Neural progenitor cell (in vitro differentiated cells): Measurements from ENCODE around the gene HBA1. TPM values are rescaled to one million over a fixed set of nuclear protein-coding genes. Genes with fewer than 3 reads are reported as not detected.

ENCODE experiments used
- DNase-seq: peaks from one replicate; pipeline ENCODE4 v3.0.0-alpha.2; 2016; ENCODE audit warnings: low spot score
- H2AFZ ChIP-seq: fragments of 200-600 bp; sonication (generic); replicated peaks from 2 replicates; pipeline ENCODE4 v1.6.1; 2016; ENCODE audit warnings: antibody characterized with exemption
- H3F3A ChIP-seq: fragments of 200-600 bp; sonication (generic); 2 replicates; pipeline ENCODE4 v1.6.1; 2016; ENCODE audit warnings: antibody characterized with exemption, low read depth
- H3K27ac ChIP-seq: fragments of 200-600 bp; sonication (generic); 2 replicates; pipeline ENCODE4 v1.5.1; 2016; ENCODE audit warnings: mild to moderate bottlenecking
- H3K27me3 ChIP-seq: fragments of 200-600 bp; sonication (generic); 2 replicates; pipeline ENCODE4 v1.6.1; 2016; ENCODE audit warnings: mild to moderate bottlenecking, moderate library complexity
- H3K36me3 ChIP-seq: fragments of 200-600 bp; sonication (generic); 2 replicates; pipeline ENCODE4 v1.5.1; 2016
- H3K4me1 ChIP-seq: fragments of 200-600 bp; sonication (generic); 2 replicates; pipeline ENCODE4 v1.6.1; 2016; ENCODE audit warnings: mixed run types
- H3K4me2 ChIP-seq: fragments of 200-600 bp; sonication (generic); 2 replicates; pipeline ENCODE4 v1.6.1; 2016
- H3K4me3 ChIP-seq: fragments of 200-600 bp; sonication (generic); 2 replicates; pipeline ENCODE4 v1.5.1; 2016
- H3K79me2 ChIP-seq: fragments of 200-600 bp; sonication (generic); 2 replicates; pipeline ENCODE4 v1.6.1; 2016; ENCODE audit warnings: low read depth
- H3K9ac ChIP-seq: fragments of 200-600 bp; sonication (generic); 2 replicates; pipeline ENCODE4 v1.6.1; 2016
- H3K9me3 ChIP-seq: fragments of 200-600 bp; sonication (generic); 2 replicates; pipeline ENCODE4 v1.5.1; 2016; ENCODE audit warnings: low read depth
- H4K20me1 ChIP-seq: fragments of 200-600 bp; sonication (generic); 2 replicates; pipeline ENCODE4 v1.6.1; 2016; ENCODE audit warnings: low read depth
- H3K27ac Mint-ChIP-seq: 3 replicates; pipeline ENCODE4 v1.8.0; 2021; ENCODE audit warnings: mixed read lengths
- H3K27me3 Mint-ChIP-seq: 2 replicates; pipeline ENCODE4 v1.8.0; 2022; ENCODE audit warnings: low read depth, mild to moderate bottlenecking, inconsistent platforms, moderate library complexity, mixed read lengths; ENCODE audit not compliant: insufficient read depth
- H3K36me3 Mint-ChIP-seq: 3 replicates; pipeline ENCODE4 v1.8.0; 2021; ENCODE audit warnings: mixed read lengths
- H3K4me1 Mint-ChIP-seq: 3 replicates; pipeline ENCODE4 v1.8.0; 2021; ENCODE audit warnings: mixed read lengths
- H3K4me3 Mint-ChIP-seq: 3 replicates; pipeline ENCODE4 v1.8.0; 2021; ENCODE audit warnings: mild to moderate bottlenecking, moderate library complexity, mixed read lengths
- H3K9me3 Mint-ChIP-seq: 3 replicates; pipeline ENCODE4 v1.8.0; 2020; ENCODE audit warnings: mixed read lengths
- EZH2 ChIP-seq: fragments of 200-600 bp; sonication (generic); IDR thresholded peaks from 2 replicates; pipeline ENCODE4 v1.6.1; 2017; ENCODE audit warnings: antibody characterized with exemption, mild to moderate bottlenecking, moderate library complexity
- EZH2phosphoT487 ChIP-seq: fragments of 200-600 bp; sonication (generic); IDR thresholded peaks from 2 replicates; pipeline ENCODE4 v1.6.1; 2017; ENCODE audit warnings: antibody characterized with exemption
- total RNA-seq: library from RNA; depleted of rRNA; stranded (reverse); fragments of >200 nt; gene quantifications from 2 replicates; pipeline ENCODE4 v1.2.3, GENCODE V29; 2015; ENCODE audit warnings: low replicate concordance
- TF ChIP-seq, protein P1 (sequence below): fragments of 200-600 bp; sonication (generic); IDR thresholded peaks from 2 replicates; pipeline ENCODE4 v1.5.1; 2017; ENCODE audit warnings: antibody characterized with exemption, mild to moderate bottlenecking

Gene HBA1
- total RNA-seq, 1 donor from 2014 or later = not detected

DNA sequence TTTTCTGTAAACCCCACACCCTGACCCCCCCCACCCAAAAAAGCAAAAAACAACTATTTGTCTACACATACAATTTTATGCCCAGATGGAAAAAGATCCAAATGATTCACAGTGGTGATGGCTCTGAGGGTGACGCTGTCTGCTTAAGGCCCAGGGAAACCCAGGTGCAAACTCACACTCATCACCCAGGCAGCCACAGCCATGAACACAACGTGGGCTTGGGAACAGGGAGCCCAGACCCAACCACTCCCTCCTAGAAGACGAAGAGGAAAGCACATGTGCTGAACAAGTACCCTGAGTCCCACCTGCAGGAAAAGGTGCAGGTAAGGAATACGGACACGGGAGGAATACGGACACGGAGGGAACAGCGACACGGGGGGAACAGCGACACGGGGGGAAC, 9.2 kb downstream of the HBA1 start:
- no peak overlapping the region for H3K27ac Mint-ChIP-seq

DNA sequence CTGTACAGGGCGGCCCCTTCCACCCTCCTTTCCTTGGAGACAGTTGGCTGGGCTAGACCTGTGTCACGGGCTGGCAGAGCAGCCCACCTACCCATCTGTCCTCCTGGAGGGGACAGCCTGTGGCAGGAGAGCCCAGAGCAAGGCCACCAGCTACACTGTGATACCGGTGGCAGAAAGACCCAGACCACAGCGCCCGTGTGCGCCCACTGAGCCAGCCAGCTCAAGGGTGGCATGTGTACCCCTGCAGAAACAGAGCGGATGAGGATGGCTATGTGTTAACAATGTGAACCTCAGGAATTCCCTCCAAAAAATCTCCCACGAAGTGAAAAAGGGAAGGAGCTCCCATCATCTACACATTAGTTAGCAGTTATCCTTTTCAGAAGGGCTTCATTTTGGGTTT, 10.8 kb downstream of the HBA1 start:
- Histone ChIP-seq H3K9ac (no peak overlapping the region), H3K4me2 (no peak overlapping the region), H3F3A (peaks cover 30% of the 10 kb centered on the region), H3K27me3 (no peaks in the 10 kb centered on the region), H4K20me1 (peaks cover 10% of the 10 kb centered on the region), H3K9me3 (no peaks in the 10 kb centered on the region), H3K79me2 (no peaks in the 10 kb centered on the region), H3K4me1 (no peaks in the 10 kb centered on the region), H3K4me3 (no peak overlapping the region), H3K27ac (no peak overlapping the region), H3K36me3 (no peaks in the 10 kb centered on the region), H2AFZ (no peak overlapping the region)
- Mint-ChIP-seq H3K4me1 (no peaks in the 10 kb centered on the region), H3K36me3 (peaks cover 26% of the 10 kb centered on the region), H3K9me3 (no peaks in the 10 kb centered on the region), H3K27me3 (peaks cover 3% of the 10 kb centered on the region), H3K4me3 (no peak overlapping the region), H3K27ac (no peak overlapping the region)
- TF ChIP-seq EZH2 (no peak), EZH2phosphoT487 (no peak)
- TF ChIP-seq, protein P1, sequence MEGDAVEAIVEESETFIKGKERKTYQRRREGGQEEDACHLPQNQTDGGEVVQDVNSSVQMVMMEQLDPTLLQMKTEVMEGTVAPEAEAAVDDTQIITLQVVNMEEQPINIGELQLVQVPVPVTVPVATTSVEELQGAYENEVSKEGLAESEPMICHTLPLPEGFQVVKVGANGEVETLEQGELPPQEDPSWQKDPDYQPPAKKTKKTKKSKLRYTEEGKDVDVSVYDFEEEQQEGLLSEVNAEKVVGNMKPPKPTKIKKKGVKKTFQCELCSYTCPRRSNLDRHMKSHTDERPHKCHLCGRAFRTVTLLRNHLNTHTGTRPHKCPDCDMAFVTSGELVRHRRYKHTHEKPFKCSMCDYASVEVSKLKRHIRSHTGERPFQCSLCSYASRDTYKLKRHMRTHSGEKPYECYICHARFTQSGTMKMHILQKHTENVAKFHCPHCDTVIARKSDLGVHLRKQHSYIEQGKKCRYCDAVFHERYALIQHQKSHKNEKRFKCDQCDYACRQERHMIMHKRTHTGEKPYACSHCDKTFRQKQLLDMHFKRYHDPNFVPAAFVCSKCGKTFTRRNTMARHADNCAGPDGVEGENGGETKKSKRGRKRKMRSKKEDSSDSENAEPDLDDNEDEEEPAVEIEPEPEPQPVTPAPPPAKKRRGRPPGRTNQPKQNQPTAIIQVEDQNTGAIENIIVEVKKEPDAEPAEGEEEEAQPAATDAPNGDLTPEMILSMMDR = no peak
- no peak for DNase-seq

More for the DNA sequence above, 9.2 kb downstream of the HBA1 start:
- H3K27me3 Mint-ChIP-seq = peaks cover 8% of the 10 kb centered on the region
- H2AFZ ChIP-seq = no peak overlapping the region
- no peak overlapping the region for H3K4me2 ChIP-seq
- peaks cover 20% of the 10 kb centered on the region for H3K36me3 Mint-ChIP-seq
- H3K27me3 ChIP-seq = peaks cover 8% of the 10 kb centered on the region
- TF ChIP-seq EZH2phosphoT487 (no peak), EZH2 (no peak)
- TF ChIP-seq, protein P1 = no peak
- H3K79me2 ChIP-seq = no peaks in the 10 kb centered on the region
- H3K4me1 Mint-ChIP-seq = no peaks in the 10 kb centered on the region
- no peak overlapping the region for H3K27ac ChIP-seq
- H3K4me3 Mint-ChIP-seq = no peak overlapping the region
- H3K9me3 ChIP-seq = no peaks in the 10 kb centered on the region
- DNase-seq = no peak
- no peak overlapping the region for H3K4me3 ChIP-seq
- peaks cover 44% of the 10 kb centered on the region for H3F3A ChIP-seq
- no peak overlapping the region for H3K9ac ChIP-seq
- no peaks in the 10 kb centered on the region for H3K4me1 ChIP-seq
- H4K20me1 ChIP-seq = peaks cover 22% of the 10 kb centered on the region
- H3K36me3 ChIP-seq = no peaks in the 10 kb centered on the region
- no peaks in the 10 kb centered on the region for H3K9me3 Mint-ChIP-seq

DNA sequence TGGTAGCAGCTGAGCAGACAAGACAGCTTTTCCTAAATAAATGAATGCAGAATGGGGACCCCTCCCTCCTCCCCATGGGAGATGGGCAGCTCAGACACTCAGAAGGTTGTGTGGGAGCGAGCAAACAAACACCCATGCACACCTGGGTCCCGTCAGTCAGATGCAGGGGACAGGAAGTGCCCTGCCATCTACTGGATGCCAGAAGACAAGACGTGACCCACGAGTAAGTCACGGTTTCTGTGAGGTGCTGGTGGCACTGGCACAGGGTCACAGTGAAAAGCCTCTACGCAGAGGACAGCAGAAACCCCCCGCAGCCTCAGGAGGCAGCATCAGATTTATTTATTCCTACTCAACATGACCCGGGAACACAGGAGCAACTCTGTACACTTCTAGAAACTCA, 12.2 kb downstream of the HBA1 start:
- Mint-ChIP-seq H3K9me3 (no peaks in the 10 kb centered on the region), H3K36me3 (peaks cover 30% of the 10 kb centered on the region), H3K27me3 (peaks cover 3% of the 10 kb centered on the region), H3K4me1 (no peaks in the 10 kb centered on the region), H3K4me3 (no peak overlapping the region), H3K27ac (no peak overlapping the region)
- no peak overlapping the region for H3K4me3 ChIP-seq
- H3K4me1 ChIP-seq = no peaks in the 10 kb centered on the region
- H2AFZ ChIP-seq = no peak overlapping the region
- no peaks in the 10 kb centered on the region for H3K9me3 ChIP-seq
- H3F3A ChIP-seq = peaks cover 17% of the 10 kb centered on the region
- H3K9ac ChIP-seq = no peak overlapping the region
- no peak overlapping the region for H3K27ac ChIP-seq
- peaks cover 22% of the 10 kb centered on the region for H4K20me1 ChIP-seq
- DNase-seq = no peak
- H3K27me3 ChIP-seq = no peaks in the 10 kb centered on the region
- H3K36me3 ChIP-seq = no peaks in the 10 kb centered on the region
- no peak for TF ChIP-seq EZH2phosphoT487
- TF ChIP-seq, protein P1 = peak; percentile 28
- H3K79me2 ChIP-seq = no peaks in the 10 kb centered on the region
- no peak overlapping the region for H3K4me2 ChIP-seq
